Peyer's patch (tissue), 4 donors: ENCODE measurements around the gene GRIPAP1. TPM values are rescaled to one million over a fixed set of nuclear protein-coding genes. Genes with fewer than 3 reads are reported as not detected.

ENCODE experiments used
- DNase-seq, 3 donors: peaks; one replicate each; pipeline ENCODE4 v3.0.0-alpha.2; 2017 to 2019
- H3K27ac ChIP-seq, 4 donors: fragments of 200-600 bp; sonication (generic); one replicate each; pipeline ENCODE4 v1.5.1; 2016 to 2019
- H3K27me3 ChIP-seq, 2 donors: fragments of 200-600 bp; sonication (generic); one replicate each; pipeline ENCODE4 v1.5.1; 2019
- H3K36me3 ChIP-seq, 3 donors: fragments of 200-600 bp; sonication (generic); one replicate each; pipeline ENCODE4 v1.5.1; 2016 to 2019
- H3K4me1 ChIP-seq, 4 donors: fragments of 200-600 bp; sonication (generic); one replicate each; pipeline ENCODE4 v1.5.1; 2016 to 2019
- H3K4me3 ChIP-seq, 4 donors: fragments of 200-600 bp; sonication (generic); 1 replicate in 3 of 4; 2 replicates in 1 of 4; pipeline ENCODE4 v1.5.1; 2016 to 2019; ENCODE audit warnings: mild to moderate bottlenecking in 1 of 4
- H3K9me3 ChIP-seq, 4 donors: fragments of 200-600 bp; sonication (generic); one replicate each; pipeline ENCODE4 v1.5.1; 2016 to 2019; ENCODE audit warnings: mild to moderate bottlenecking in 1 of 4
- POLR2A ChIP-seq, 2 donors: fragments of 450-650 bp; IDR thresholded peaks; one replicate each; pipeline ENCODE4 v1.5.1; 2017; ENCODE audit warnings: antibody characterized with exemption in 2 of 2, mild to moderate bottlenecking in 2 of 2, moderate library complexity in 2 of 2
- total RNA-seq, 4 donors: library from RNA; depleted of rRNA; stranded (reverse); fragments of >200 nt; gene quantifications; one replicate each; pipeline ENCODE4 v1.1.0, GENCODE V29; 2016
- TF ChIP-seq, protein P1 (sequence below), 6 experiments: fragments of 450-650 bp in 4 of 6; fragments of 200-600 bp in 2 of 6; sonication (generic) in 1 of 6; IDR thresholded peaks; one replicate each; pipeline ENCODE4 v1.5.1; 2017 to 2019; ENCODE audit warnings: antibody characterized with exemption in 6 of 6, mild to moderate bottlenecking in 3 of 6, moderate library complexity in 1 of 6

The GRIPAP1 gene
- total RNA-seq, 4 donors from 2014 or later, result 32.4 to 139 (median 70.9) TPM

DNA sequence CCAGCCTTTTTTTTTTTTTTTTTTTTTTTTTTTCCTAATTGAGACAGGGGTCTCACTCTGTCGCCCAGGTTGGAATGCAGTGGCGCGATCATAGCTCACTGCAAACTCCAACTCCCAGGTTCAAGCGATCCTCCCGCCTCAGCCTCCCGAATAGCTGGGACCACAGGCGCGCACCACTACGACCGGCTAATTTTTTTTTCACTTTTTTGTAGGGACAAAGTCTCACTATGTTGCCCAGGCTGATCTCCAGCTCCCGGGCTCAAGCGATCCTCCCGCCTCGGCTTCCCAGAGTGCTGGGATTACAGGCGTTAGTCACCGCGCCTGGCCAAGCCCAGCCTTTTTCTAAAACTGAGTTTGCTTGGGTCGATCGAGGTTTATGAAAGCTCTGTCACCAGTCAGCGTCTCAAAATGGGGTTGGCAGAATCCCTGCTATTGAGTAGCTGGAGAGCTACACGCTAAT, 43.4 kb downstream of the GRIPAP1 start:
- Histone ChIP-seq H3K4me3 (peak overlapping the region; percentile 54 to 80 (median 60)), H3K27ac (peak overlapping the region; percentile 85 to 97 (median 95))
- peak in 2 of 3 donors; percentile 63 to 70 for DNase-seq

DNA sequence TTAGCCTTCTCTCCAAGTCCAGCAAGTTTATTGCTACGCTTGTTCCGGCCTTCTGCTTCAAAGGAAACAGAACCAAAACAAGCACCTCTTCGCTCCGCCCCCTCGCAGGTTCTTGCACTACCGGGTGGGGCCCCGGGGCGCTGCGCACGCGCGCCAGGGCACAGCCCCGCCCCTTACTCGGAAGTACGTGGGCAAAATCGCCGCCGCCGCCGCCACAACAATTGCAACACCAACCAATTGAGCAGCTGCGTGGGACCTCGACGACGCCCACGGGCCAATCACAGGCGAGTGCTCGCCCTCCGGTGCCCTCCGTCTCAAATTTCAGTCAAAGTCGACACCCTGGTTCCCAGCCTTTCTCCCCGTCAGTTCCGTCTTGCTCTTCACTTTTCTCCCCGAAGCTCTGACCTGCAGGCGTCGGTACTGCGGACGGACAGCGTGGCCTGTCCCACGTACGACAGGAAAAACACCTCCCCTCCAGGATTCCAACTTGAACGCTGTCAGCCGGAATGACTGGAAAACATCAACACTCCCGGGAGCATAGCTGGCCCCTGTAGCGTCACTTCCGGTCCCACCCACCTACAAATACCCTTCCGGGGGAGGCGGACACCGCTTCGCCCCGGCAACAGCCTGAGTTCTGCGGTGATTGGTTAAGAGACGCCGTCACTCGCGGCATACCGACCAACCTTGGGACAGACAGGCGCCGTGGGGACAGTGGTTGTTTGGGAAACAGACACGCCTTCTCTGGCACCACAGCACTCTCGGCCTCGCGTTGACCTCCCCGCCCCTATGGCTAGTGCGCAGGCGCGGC, 44.0 kb downstream of the GRIPAP1 start:
- Histone ChIP-seq H3K27me3 (no peaks in the 10 kb centered on the region), H3K4me3 (peak overlapping the region; percentile 58 to 80 (median 62)), H3K4me1 (peaks cover 0 to 25% (median 5%) of the 10 kb centered on the region in 4 donors), H3K36me3 (peaks cover 0 to 7% (median 0%) of the 10 kb centered on the region in 3 donors), H3K9me3 (no peaks in the 10 kb centered on the region), H3K27ac (peak overlapping the region; percentile 85 to 97 (median 95))
- DNase-seq, result peak; percentile 92 to 97 (median 92)
- TF ChIP-seq, protein P1, sequence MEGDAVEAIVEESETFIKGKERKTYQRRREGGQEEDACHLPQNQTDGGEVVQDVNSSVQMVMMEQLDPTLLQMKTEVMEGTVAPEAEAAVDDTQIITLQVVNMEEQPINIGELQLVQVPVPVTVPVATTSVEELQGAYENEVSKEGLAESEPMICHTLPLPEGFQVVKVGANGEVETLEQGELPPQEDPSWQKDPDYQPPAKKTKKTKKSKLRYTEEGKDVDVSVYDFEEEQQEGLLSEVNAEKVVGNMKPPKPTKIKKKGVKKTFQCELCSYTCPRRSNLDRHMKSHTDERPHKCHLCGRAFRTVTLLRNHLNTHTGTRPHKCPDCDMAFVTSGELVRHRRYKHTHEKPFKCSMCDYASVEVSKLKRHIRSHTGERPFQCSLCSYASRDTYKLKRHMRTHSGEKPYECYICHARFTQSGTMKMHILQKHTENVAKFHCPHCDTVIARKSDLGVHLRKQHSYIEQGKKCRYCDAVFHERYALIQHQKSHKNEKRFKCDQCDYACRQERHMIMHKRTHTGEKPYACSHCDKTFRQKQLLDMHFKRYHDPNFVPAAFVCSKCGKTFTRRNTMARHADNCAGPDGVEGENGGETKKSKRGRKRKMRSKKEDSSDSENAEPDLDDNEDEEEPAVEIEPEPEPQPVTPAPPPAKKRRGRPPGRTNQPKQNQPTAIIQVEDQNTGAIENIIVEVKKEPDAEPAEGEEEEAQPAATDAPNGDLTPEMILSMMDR (IDR thresholded peaks at IDR 0.05), result no peak
- TF ChIP-seq POLR2A (IDR thresholded peaks at IDR 0.05), result peak; percentile 44 to 71

More for the DNA sequence above, 43.4 kb downstream of the GRIPAP1 start:
- no peaks in the 10 kb centered on the region for H3K9me3 ChIP-seq
- no peaks in the 10 kb centered on the region for H3K27me3 ChIP-seq
- peaks cover 0 to 25% (median 5%) of the 10 kb centered on the region in 4 donors for H3K4me1 ChIP-seq
- peaks cover 0 to 7% (median 0%) of the 10 kb centered on the region in 3 donors for H3K36me3 ChIP-seq
- TF ChIP-seq POLR2A (IDR thresholded peaks at IDR 0.05), result peak in 1 of 2 donors; percentile 14
- TF ChIP-seq, protein P1 (IDR thresholded peaks at IDR 0.05), result no peak

DNA sequence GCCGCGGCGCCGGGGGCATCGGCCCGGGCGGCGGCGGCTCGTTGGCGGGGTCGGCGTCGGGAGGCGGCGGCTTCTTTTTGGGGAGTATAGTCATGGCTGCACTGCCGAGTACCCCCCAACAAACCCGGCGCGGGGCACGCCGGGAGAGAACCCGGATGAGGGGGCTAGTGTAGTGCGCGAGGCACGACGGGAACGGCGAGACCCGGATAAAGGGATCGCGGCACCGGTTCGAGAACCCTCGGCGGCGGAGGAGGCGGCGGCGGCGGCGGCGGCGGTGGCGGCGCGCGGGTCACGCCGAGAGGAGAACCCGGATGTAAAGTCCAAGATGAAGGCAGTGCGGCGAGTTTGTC, 44.6 kb downstream of the GRIPAP1 start, which contains the start of gene OTUD5:
Gene OTUD5, minus strand, starts transcription at position 131 of the 350 bp plus-strand sequence. Its CDS starts 37 bp downstream, at position 94.
- peaks cover 0 to 25% (median 5%) of the 10 kb centered on the region in 4 donors for H3K4me1 ChIP-seq
- H3K27me3 ChIP-seq, result no peaks in the 10 kb centered on the region
- peaks cover 0 to 7% (median 0%) of the 10 kb centered on the region in 3 donors for H3K36me3 ChIP-seq
- H3K9me3 ChIP-seq, result no peaks in the 10 kb centered on the region
- TF ChIP-seq, protein P1 (IDR thresholded peaks at IDR 0.05), result no peak
- peak in 1 of 2 donors; percentile 19 for TF ChIP-seq POLR2A (IDR thresholded peaks at IDR 0.05)
- H3K27ac ChIP-seq, result peak within 1 kb of the TSS; percentile 85 to 97 (median 95)
- DNase-seq, result peak in 1 of 3 donors; percentile 83
- peak within 1 kb of the TSS; percentile 58 to 80 (median 62) for H3K4me3 ChIP-seq

DNA sequence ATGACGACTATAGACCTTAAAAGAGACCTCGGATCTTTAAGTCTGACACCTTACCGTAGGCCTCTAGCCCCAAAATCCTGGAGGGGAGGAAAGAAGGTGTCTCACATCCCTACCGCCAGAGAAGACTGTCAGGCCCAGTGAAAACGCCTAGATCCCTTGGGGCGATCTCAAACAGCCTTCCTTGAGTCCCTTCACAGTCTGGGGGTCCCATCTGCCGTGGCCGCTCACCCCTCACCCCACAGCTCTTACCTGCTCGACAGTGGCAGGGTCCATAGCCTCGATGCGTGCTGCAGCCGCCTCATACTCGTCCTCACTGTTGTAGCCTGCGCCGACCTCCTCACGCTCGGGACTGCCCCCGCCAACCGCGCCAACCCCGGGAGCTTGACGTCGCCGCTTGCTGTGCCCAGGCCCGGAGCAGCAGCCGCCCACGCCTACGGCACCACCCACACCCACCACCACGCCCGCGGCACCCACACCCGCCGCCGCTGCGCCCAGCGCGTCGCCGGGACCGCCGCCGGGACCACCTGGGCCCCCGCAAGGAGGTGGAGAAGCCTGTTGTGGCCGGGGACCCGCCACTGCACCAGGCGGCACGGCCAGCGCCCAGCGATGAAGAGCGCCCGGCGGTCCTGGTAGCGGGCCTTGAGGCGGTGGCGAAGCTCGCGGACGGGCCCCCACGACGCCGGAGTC, 45.2 kb downstream of the GRIPAP1 start:
- TF ChIP-seq, protein P1 (IDR thresholded peaks at IDR 0.05), result no peak
- no peak for TF ChIP-seq POLR2A (IDR thresholded peaks at IDR 0.05)
- peaks cover 0 to 25% (median 5%) of the 10 kb centered on the region in 4 donors for H3K4me1 ChIP-seq
- peak in 1 of 3 donors; percentile 58 for DNase-seq

DNA sequence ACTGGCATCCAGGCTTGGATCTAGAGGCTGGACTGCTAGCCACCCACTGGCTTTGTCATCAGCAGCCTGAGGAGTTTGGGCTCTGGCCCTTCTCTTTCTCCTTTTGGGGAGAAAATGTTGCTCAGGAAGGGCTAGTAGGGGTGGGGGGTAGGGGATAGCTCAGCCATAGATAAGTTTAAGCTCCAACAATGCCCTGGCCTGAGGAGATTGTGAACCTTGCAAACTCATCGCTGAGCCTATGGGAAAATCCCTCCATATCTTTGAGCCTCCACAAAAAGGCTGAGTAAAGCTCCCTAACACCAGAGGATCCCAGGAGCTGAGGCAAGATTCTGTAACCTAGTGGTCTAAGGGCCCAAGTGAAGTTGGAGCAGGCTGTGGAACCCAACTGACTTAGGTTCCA, 53.5 kb downstream of the GRIPAP1 start:
- TF ChIP-seq, protein P1 (IDR thresholded peaks at IDR 0.05), result no peak
- TF ChIP-seq POLR2A (IDR thresholded peaks at IDR 0.05), result no peak
- H3K36me3 ChIP-seq, result no peaks in the 10 kb centered on the region
- H3K27me3 ChIP-seq, result no peaks in the 10 kb centered on the region
- no peaks in the 10 kb centered on the region for H3K9me3 ChIP-seq
- DNase-seq, result no peak
- H3K4me1 ChIP-seq, result no peaks in the 10 kb centered on the region
- H3K4me3 ChIP-seq, result no peak overlapping the region
- no peak overlapping the region for H3K27ac ChIP-seq

More for the DNA sequence above, 45.2 kb downstream of the GRIPAP1 start:
- no peaks in the 10 kb centered on the region for H3K27me3 ChIP-seq
- H3K4me3 ChIP-seq, result peak overlapping the region; percentile 58 to 80 (median 62)
- no peaks in the 10 kb centered on the region for H3K9me3 ChIP-seq
- peaks cover 0 to 7% (median 0%) of the 10 kb centered on the region in 3 donors for H3K36me3 ChIP-seq
- H3K27ac ChIP-seq, result peak overlapping the region; percentile 85 to 97 (median 95)
